ENCODE data around the gene TMEFF2.

Gene TMEFF2

DNA sequence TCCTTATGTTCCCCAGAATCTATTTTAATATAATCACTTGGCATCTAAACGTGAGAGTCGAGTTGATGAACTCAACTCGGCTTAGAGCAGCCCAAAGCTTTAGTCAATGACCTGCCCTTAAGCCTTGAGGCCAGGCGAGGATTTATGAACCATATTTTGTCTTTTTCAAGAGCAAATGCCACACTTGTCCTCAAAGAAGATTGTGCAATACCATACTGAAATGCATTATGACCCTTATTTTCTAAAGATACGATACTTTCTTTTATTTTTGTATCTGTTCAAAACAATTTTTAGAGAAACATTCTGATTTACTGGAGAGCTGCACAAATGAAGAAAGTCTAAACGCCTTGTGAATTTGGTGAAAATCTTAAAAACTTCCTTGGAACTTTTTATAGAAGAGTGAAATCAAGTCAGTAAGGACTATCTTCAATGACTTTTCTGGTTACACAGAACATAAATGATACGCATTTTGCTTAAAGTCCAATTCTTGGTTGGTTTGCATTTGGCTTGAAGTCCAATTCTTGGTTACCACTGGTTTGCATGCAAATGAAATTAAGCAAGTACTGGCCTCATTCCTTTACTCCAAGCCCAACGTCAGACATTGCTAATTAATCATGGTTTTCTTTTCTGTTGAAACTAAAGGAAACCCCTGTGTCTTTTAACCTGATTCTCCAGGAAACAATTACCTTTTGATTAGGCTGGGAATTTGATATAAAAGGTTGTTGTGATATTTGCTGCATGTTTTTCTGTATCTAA lies 242.0 kb downstream of the TMEFF2 start:
- H3K27ac Mint-ChIP-seq = no peak overlapping the region
- H3K9me3 Mint-ChIP-seq = no peaks in the 10 kb centered on the region
- TF ChIP-seq, protein P1, sequence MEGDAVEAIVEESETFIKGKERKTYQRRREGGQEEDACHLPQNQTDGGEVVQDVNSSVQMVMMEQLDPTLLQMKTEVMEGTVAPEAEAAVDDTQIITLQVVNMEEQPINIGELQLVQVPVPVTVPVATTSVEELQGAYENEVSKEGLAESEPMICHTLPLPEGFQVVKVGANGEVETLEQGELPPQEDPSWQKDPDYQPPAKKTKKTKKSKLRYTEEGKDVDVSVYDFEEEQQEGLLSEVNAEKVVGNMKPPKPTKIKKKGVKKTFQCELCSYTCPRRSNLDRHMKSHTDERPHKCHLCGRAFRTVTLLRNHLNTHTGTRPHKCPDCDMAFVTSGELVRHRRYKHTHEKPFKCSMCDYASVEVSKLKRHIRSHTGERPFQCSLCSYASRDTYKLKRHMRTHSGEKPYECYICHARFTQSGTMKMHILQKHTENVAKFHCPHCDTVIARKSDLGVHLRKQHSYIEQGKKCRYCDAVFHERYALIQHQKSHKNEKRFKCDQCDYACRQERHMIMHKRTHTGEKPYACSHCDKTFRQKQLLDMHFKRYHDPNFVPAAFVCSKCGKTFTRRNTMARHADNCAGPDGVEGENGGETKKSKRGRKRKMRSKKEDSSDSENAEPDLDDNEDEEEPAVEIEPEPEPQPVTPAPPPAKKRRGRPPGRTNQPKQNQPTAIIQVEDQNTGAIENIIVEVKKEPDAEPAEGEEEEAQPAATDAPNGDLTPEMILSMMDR (IDR thresholded peaks at IDR 0.05) = no peak
- H3K27me3 Mint-ChIP-seq (ENCODE audit: low read depth, poor library complexity) = no peaks in the 10 kb centered on the region
- no peak for DNase-seq
- no peaks in the 10 kb centered on the region for H3K4me1 Mint-ChIP-seq
- H3K4me3 Mint-ChIP-seq = no peak overlapping the region
- H3K36me3 Mint-ChIP-seq (ENCODE audit: low read depth) = no peaks in the 10 kb centered on the region

DNA sequence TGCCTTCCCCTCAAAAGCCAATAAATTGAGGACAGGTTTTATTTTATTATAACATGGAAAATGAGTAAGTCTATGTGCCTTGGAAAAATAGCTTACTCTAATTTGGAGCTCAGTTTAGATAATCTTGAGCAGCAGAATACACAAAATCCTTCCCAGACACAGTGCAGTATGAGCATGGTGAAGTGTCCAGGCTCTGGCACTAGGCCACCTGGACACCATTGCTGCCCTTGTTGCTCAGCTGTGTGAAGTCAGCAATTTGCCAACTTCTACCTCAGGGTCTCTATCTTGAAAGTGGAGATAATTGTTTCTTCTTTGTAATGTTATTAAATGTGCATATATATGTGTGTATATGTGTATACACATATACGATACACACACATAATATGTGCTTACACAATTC lies 242.9 kb downstream of the TMEFF2 start:
- TF ChIP-seq, protein P1 (IDR thresholded peaks at IDR 0.05) = no peak
- Mint-ChIP-seq H3K27ac (no peak overlapping the region), H3K27me3 (ENCODE audit: low read depth, poor library complexity) (no peaks in the 10 kb centered on the region), H3K4me3 (no peak overlapping the region), H3K9me3 (no peaks in the 10 kb centered on the region), H3K4me1 (peaks cover under 1% of the 10 kb centered on the region), H3K36me3 (ENCODE audit: low read depth) (no peaks in the 10 kb centered on the region)
- no peak for DNase-seq

DNA sequence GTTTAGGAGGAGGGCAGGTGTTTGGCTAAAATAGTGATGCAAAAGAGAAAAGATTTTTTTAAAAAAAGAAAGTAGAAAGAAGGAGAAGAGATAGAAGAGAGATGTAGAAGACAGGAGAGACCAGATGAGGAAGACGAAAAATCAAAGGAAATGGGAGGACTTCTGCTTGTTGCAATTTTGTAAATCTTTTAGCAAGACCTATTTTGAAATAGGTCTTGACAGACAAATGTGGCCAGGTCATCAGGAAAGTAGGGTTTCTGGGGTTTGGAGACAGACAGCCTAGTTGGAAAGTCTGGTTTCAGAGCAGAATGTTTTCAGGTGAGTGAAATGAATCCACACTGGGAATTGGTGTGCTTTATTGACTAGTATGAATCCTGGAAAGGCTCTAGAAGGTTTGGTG lies 243.4 kb downstream of the TMEFF2 start:
- Mint-ChIP-seq H3K36me3 (ENCODE audit: low read depth) (no peaks in the 10 kb centered on the region), H3K27ac (no peak overlapping the region), H3K4me3 (no peak overlapping the region), H3K27me3 (ENCODE audit: low read depth, poor library complexity) (no peaks in the 10 kb centered on the region), H3K4me1 (peaks cover 5% of the 10 kb centered on the region), H3K9me3 (no peaks in the 10 kb centered on the region)
- no peak for DNase-seq
- TF ChIP-seq, protein P1 (IDR thresholded peaks at IDR 0.05) = no peak

DNA sequence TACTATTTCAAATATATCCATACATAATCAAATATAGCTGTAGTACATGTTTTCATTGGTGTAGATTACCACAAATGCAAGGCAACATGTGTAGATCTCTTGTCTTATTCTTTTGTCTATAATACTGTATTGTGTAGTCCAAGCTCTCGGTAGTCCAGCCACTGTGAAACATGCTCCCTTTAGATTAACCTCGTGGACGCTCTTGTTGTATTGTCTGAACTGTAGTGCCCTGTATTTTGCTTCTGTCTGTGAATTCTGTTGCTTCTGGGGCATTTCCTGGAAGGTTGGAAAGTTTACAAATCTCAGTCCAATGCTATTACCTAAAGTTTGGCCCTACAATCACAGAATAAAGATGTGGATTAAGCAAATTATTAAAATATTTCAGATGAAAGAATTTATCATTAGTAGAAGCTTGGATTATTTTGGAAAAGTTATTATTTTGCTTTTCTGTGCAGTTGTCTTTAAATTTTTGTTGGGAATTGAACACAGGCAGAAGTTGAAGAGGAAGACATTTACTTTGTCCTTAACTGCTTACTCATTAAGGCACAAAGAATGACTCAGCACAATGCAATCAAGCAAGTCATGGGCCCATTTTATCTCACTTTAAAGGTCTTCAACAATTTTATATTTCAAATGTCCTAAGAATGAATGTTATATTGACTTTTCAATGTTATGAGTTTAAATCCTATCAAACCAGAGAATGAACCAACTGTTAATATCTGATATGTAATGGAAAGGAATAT lies 244.4 kb downstream of the TMEFF2 start:
- Mint-ChIP-seq H3K27me3 (ENCODE audit: low read depth, poor library complexity) (no peaks in the 10 kb centered on the region), H3K9me3 (no peaks in the 10 kb centered on the region), H3K4me3 (no peak overlapping the region), H3K4me1 (peaks cover 6% of the 10 kb centered on the region), H3K27ac (no peak overlapping the region), H3K36me3 (ENCODE audit: low read depth) (no peaks in the 10 kb centered on the region)
- TF ChIP-seq, protein P1 (IDR thresholded peaks at IDR 0.05) = no peak
- DNase-seq = no peak

DNA sequence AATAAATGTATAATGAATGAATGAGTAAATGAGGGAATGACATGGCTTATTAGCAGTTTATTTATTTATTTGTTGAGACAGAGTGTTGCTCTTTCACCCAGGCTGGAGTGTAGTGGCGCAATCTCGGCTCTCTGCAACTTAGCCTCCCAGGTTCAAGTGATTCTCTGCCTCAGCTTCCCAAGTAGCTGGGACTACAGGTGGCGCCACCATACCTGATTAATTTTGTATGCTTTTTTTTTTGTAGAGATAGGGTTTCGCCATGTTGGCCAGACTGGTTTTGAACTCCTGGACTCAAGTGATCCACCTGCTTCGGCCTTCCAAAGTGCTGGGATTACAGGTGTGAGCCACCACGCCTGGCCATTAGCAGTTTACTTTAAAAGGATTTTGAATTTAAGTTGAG lies 247.5 kb downstream of the TMEFF2 start:
- H3K27ac Mint-ChIP-seq = no peak overlapping the region
- peaks cover 17% of the 10 kb centered on the region for H3K4me1 Mint-ChIP-seq
- TF ChIP-seq, protein P1 (IDR thresholded peaks at IDR 0.05) = no peak
- H3K36me3 Mint-ChIP-seq (ENCODE audit: low read depth) = no peaks in the 10 kb centered on the region
- H3K4me3 Mint-ChIP-seq = no peak overlapping the region
- no peaks in the 10 kb centered on the region for H3K9me3 Mint-ChIP-seq
- H3K27me3 Mint-ChIP-seq (ENCODE audit: low read depth, poor library complexity) = no peaks in the 10 kb centered on the region
- DNase-seq = no peak

Data from nephron progenitor cell (in vitro differentiated cells).